Adipose tissue (tissue), 3 donors: ENCODE measurements around the gene ZNF521. TPM values are rescaled to one million over a fixed set of nuclear protein-coding genes. Genes with fewer than 3 reads are reported as not detected.

Experiments used
- H3K27ac ChIP-seq: one replicate; pipeline ENCODE4 v1.5.1; 2013; ENCODE audit warnings: low read depth, low read length
- WGBS, 3 donors: extraction: QIAGEN DNeasy Blood & Tissue Kit; methylation state at CpG; one replicate each; pipeline ENCODE4 v1.1.7; 2013; 5-methylcytosine and 5-hydroxymethylcytosine counted together
- polyA plus RNA-seq, 3 donors: library from polyadenylated mRNA; stranded (reverse); fragments of 200-250 nt; gene quantifications; one replicate each; pipeline ENCODE4 v1.2.3, GENCODE V29; 2013
- donor health status: healthy with polysubstance abuse.
- donor health status: Bipolar disorder and iron deficiency.
- donor health status: healthy.

ZNF521 gene
- polyA plus RNA-seq, 3 donors, result 1.8 to 12.4 (median 11.4) TPM

GRCh38 chr18:25345081-25345866 lies 6.7 kb downstream of the ZNF521 start:
- no peak overlapping the region for H3K27ac ChIP-seq
- 42 to 64% (median 56%) methylated on average over 8 of the region's 8 CpGs for WGBS, 3 donors

GRCh38 chr18:25341831-25342230 lies 10.1 kb downstream of the ZNF521 start:
- WGBS, 3 donors, result 35 to 54% (median 39%) methylated on average over 2 of the region's 2 CpGs
- no peak overlapping the region for H3K27ac ChIP-seq

GRCh38 chr18:25340762-25341161 lies 11.2 kb downstream of the ZNF521 start:
- no peak overlapping the region for H3K27ac ChIP-seq
- 79 to 96% (median 84%) methylated on average over 3 of the region's 3 CpGs for WGBS, 3 donors

- no peak overlapping the region for H3K27ac ChIP-seq
- WGBS, 3 donors, result 71 to 86% (median 76%) methylated on average over 6 of the region's 6 CpGs
Measured at GRCh38 chr18:25335676-25336075, 16.3 kb downstream of the ZNF521 start.

GRCh38 chr18:25335062-25335461 lies 16.9 kb downstream of the ZNF521 start:
- H3K27ac ChIP-seq, result no peak overlapping the region
- WGBS, 3 donors, result 69 to 95% (median 92%) methylated on average over 3 of the region's 3 CpGs

- no peak overlapping the region for H3K27ac ChIP-seq
- 69 to 88% (median 84%) methylated on average over 2 of the region's 2 CpGs for WGBS, 3 donors
Measured at GRCh38 chr18:25334588-25334987, 17.4 kb downstream of the ZNF521 start.

GRCh38 chr18:25332002-25332401 lies 20.0 kb downstream of the ZNF521 start:
- no peak overlapping the region for H3K27ac ChIP-seq

- WGBS, 3 donors, result 25 to 50% (median 32%) methylated on average over 1 of the region's 1 CpG
- no peak overlapping the region for H3K27ac ChIP-seq
Measured at GRCh38 chr18:25329783-25330182, 22.2 kb downstream of the ZNF521 start.

GRCh38 chr18:25327584-25327983 lies 24.4 kb downstream of the ZNF521 start:
- H3K27ac ChIP-seq, result no peak overlapping the region
- whole genome bisulfite sequencing, 3 donors, result 19 to 45% (median 20%) methylated on average over 9 of the region's 9 CpGs

- H3K27ac ChIP-seq, result no peak overlapping the region
- 54 to 79% (median 58%) methylated on average over 4 of the region's 4 CpGs for WGBS, 3 donors
Measured at GRCh38 chr18:25326361-25326952, 25.5 kb downstream of the ZNF521 start.

- 75 to 84% (median 77%) methylated on average over 4 of the region's 4 CpGs for whole genome bisulfite sequencing, 3 donors
- H3K27ac ChIP-seq, result no peak overlapping the region
Measured at GRCh38 chr18:25322806-25323205, 29.2 kb downstream of the ZNF521 start.

GRCh38 chr18:25316381-25317018 lies 35.5 kb downstream of the ZNF521 start:
- 81 to 89% (median 87%) methylated on average over 9 of the region's 9 CpGs for WGBS, 3 donors
- no peak overlapping the region for H3K27ac ChIP-seq

GRCh38 chr18:25314838-25315190 lies 37.2 kb downstream of the ZNF521 start:
- H3K27ac ChIP-seq, result no peak overlapping the region

- H3K27ac ChIP-seq, result no peak overlapping the region
- WGBS, 3 donors, result 65 to 69% (median 67%) methylated on average over 3 of the region's 3 CpGs
Measured at GRCh38 chr18:25314151-25314837, 37.7 kb downstream of the ZNF521 start.

- H3K27ac ChIP-seq, result no peak overlapping the region
- 38 to 45% (median 42%) methylated on average over 1 of the region's 1 CpG for WGBS, 3 donors
Measured at GRCh38 chr18:25313268-25313667, 38.7 kb downstream of the ZNF521 start.

GRCh38 chr18:25310045-25310444 lies 41.9 kb downstream of the ZNF521 start:
- H3K27ac ChIP-seq, result no peak overlapping the region

- H3K27ac ChIP-seq, result no peak overlapping the region
- WGBS, 3 donors, result 64 to 83% (median 78%) methylated on average over 3 of the region's 3 CpGs
Measured at GRCh38 chr18:25308381-25308780, 43.6 kb downstream of the ZNF521 start.

GRCh38 chr18:25307192-25307591 lies 44.8 kb downstream of the ZNF521 start:
- WGBS, 3 donors, result 91 to 98% (median 97%) methylated on average over 1 of the region's 1 CpG
- H3K27ac ChIP-seq, result no peak overlapping the region

GRCh38 chr18:25306671-25307070 lies 45.3 kb downstream of the ZNF521 start:
- H3K27ac ChIP-seq, result no peak overlapping the region
- WGBS, 3 donors, result 82 to 96% (median 94%) methylated on average over 1 of the region's 1 CpG
